Fibroblast of lung (primary cell): ENCODE results near the gene DNAJB12. TPM values are rescaled to one million over a fixed set of nuclear protein-coding genes. Genes with fewer than 3 reads are reported as not detected.
A peak's percentile ranks its signal among the peaks of the same experiment; 100 is the strongest.
"Not testable (repeated sequence)": the region's sequence is repeated elsewhere in the genome, so short reads cannot be mapped to it uniquely, and the experiment has no call there.

ENCODE experiments used
- DNase-seq, 2 donors: peaks; one replicate each; pipeline versions ENCODE4 v3.0.0 to v3.0.0-alpha.2; 2010; ENCODE audit warnings: low read depth in 2 of 2
- H2AFZ ChIP-seq: 2 replicates; pipeline ENCODE4 v1.5.1; 2012; ENCODE audit warnings: low read length, control low read depth, inconsistent platforms
- H3K27ac ChIP-seq: 2 replicates; pipeline ENCODE4 v1.5.1; 2011; ENCODE audit warnings: low read length, control low read depth; ENCODE audit not compliant: insufficient read depth
- H3K27me3 ChIP-seq: 2 replicates; pipeline ENCODE4 v1.5.1; 2011; ENCODE audit warnings: mild to moderate bottlenecking, low read length; ENCODE audit not compliant: control insufficient read depth, insufficient read depth
- H3K36me3 ChIP-seq: 2 replicates; pipeline ENCODE4 v1.5.1; 2011; ENCODE audit warnings: low read length; ENCODE audit not compliant: control insufficient read depth, insufficient read depth
- H3K4me1 ChIP-seq: 2 replicates; pipeline ENCODE4 v1.5.1; 2011; ENCODE audit warnings: low read length; ENCODE audit not compliant: control insufficient read depth, insufficient read depth; ENCODE audit errors: extremely low read depth
- H3K4me2 ChIP-seq: 2 replicates; pipeline ENCODE4 v1.5.1; 2011; ENCODE audit warnings: low read length, control low read depth; ENCODE audit not compliant: insufficient read depth; ENCODE audit errors: extremely low read depth
- H3K4me3 ChIP-seq, 4 experiments: fragments of 200-600 bp in 1 of 4; sonication (generic) in 1 of 4; replicated peaks in 1 of 4; 2 replicates each; pipeline ENCODE4 v1.5.1; 2011 to 2016; ENCODE audit warnings: low read length in 4 of 4, low read depth in 3 of 4, mild to moderate bottlenecking in 3 of 4, control low read depth in 2 of 4, inconsistent platforms in 1 of 4, mixed read lengths in 1 of 4; ENCODE audit not compliant: insufficient read depth in 1 of 4; ENCODE audit errors: control extremely low read depth in 1 of 4
- H3K79me2 ChIP-seq: 2 replicates; pipeline ENCODE4 v1.5.1; 2012; ENCODE audit warnings: mild to moderate bottlenecking, low read length, inconsistent platforms; ENCODE audit not compliant: control insufficient read depth, insufficient read depth
- H3K9ac ChIP-seq: 2 replicates; pipeline ENCODE4 v1.5.1; 2011; ENCODE audit warnings: mild to moderate bottlenecking, low read length, control low read depth; ENCODE audit not compliant: insufficient read depth
- H3K9me3 ChIP-seq: 2 replicates; pipeline ENCODE4 v1.5.1; 2012; ENCODE audit warnings: low read depth, low read length; ENCODE audit not compliant: control insufficient read depth, insufficient read depth
- H4K20me1 ChIP-seq: 2 replicates; pipeline ENCODE4 v1.5.1; 2011; ENCODE audit warnings: low read length; ENCODE audit not compliant: control insufficient read depth, insufficient read depth; ENCODE audit errors: extremely low read depth
- CTCF ChIP-seq, 2 donors: IDR thresholded peaks in 1 of 2; conservative IDR thresholded peaks in 1 of 2; 1 replicate in 1 of 2; 2 replicates in 1 of 2; pipeline ENCODE4 v1.5.1; 2011 to 2012; ENCODE audit warnings: low read length in 2 of 2, control low read depth in 1 of 2, inconsistent platforms in 1 of 2, low read depth in 1 of 2, mild to moderate bottlenecking in 1 of 2
- EZH2 ChIP-seq: IDR thresholded peaks from 2 replicates; pipeline ENCODE4 v1.5.1; 2012; ENCODE audit warnings: low read length, control low read depth, mild to moderate bottlenecking; ENCODE audit errors: missing control alignments
- polyA plus RNA-seq, 2 donors: library from polyadenylated mRNA; depleted of rRNA in 1 of 2; stranded (reverse) in 1 of 2; unstranded in 1 of 2; fragments of >200 nt; gene quantifications; 2 replicates each; pipeline ENCODE4 v1.2.1, GENCODE V29; 2011 to 2012; ENCODE audit warnings: missing spikeins in 1 of 2
- total RNA-seq: library from RNA; depleted of rRNA; stranded (reverse); fragments of >200 nt; gene quantifications from 2 replicates; pipeline ENCODE4 v1.2.1, GENCODE V29; 2014

DNAJB12 gene
- total and polyA plus RNA-seq, 2 donors (not counting 1 experiment from before 2014, with no cell fraction given), result 17.2 to 26.3 TPM

- H3K79me2 ChIP-seq, result no peaks in the 10 kb centered on the region
- no peak overlapping the region for H3K4me2 ChIP-seq
- H3K36me3 ChIP-seq, result no peaks in the 10 kb centered on the region
- H2AFZ ChIP-seq, result no peak overlapping the region
- DNase-seq, result no peak
- TF ChIP-seq CTCF (conservative IDR thresholded peaks at IDR 0.05 in 1 of 2, IDR thresholded peaks at IDR 0.05 in 1 of 2; ENCODE audit: low read depth in 1 of 2, low read length in 2 of 2) (no peak), EZH2 (no peak)
- no peak overlapping the region for H3K9ac ChIP-seq
- H3K4me3 ChIP-seq, result no peak overlapping the region
- H4K20me1 ChIP-seq, result no peaks in the 10 kb centered on the region
- H3K27me3 ChIP-seq, result no peaks in the 10 kb centered on the region
- no peaks in the 10 kb centered on the region for H3K4me1 ChIP-seq
- H3K27ac ChIP-seq, result no peak overlapping the region
- no peaks in the 10 kb centered on the region for H3K9me3 ChIP-seq
Measured at GRCh38 chr10:72388062-72388461, 33.3 kb upstream of the DNAJB12 start.

- H2AFZ ChIP-seq, result no peak overlapping the region
- no peak overlapping the region for H3K9ac ChIP-seq
- H3K27me3 ChIP-seq, result no peaks in the 10 kb centered on the region
- no peaks in the 10 kb centered on the region for H4K20me1 ChIP-seq
- no peak overlapping the region for H3K4me2 ChIP-seq
- no peaks in the 10 kb centered on the region for H3K4me1 ChIP-seq
- H3K79me2 ChIP-seq, result no peaks in the 10 kb centered on the region
- H3K36me3 ChIP-seq, result no peaks in the 10 kb centered on the region
- peak in 1 of 2 donors; percentile 50 for DNase-seq
- no peaks in the 10 kb centered on the region for H3K9me3 ChIP-seq
- no peak overlapping the region for H3K4me3 ChIP-seq
- TF ChIP-seq CTCF (conservative IDR thresholded peaks at IDR 0.05 in 1 of 2, IDR thresholded peaks at IDR 0.05 in 1 of 2; ENCODE audit: low read depth in 1 of 2, low read length in 2 of 2) (no peak), EZH2 (no peak)
- H3K27ac ChIP-seq, result no peak overlapping the region
Measured at GRCh38 chr10:72386916-72387586, 32.3 kb upstream of the DNAJB12 start.

GRCh38 chr10:72385724-72386123, 31.0 kb upstream of the DNAJB12 start:
- H3K9me3 ChIP-seq, result no peaks in the 10 kb centered on the region
- no peaks in the 10 kb centered on the region for H3K79me2 ChIP-seq
- no peak overlapping the region for H2AFZ ChIP-seq
- no peak overlapping the region for H3K4me2 ChIP-seq
- H3K27me3 ChIP-seq, result no peaks in the 10 kb centered on the region
- H3K27ac ChIP-seq, result no peak overlapping the region
- H3K4me3 ChIP-seq, result no peak overlapping the region
- no peak for TF ChIP-seq CTCF (conservative IDR thresholded peaks at IDR 0.05 in 1 of 2, IDR thresholded peaks at IDR 0.05 in 1 of 2; ENCODE audit: low read depth in 1 of 2, low read length in 2 of 2)
- no peak for TF ChIP-seq EZH2
- H4K20me1 ChIP-seq, result no peaks in the 10 kb centered on the region
- DNase-seq, result no peak
- no peaks in the 10 kb centered on the region for H3K36me3 ChIP-seq
- H3K9ac ChIP-seq, result no peak overlapping the region
- H3K4me1 ChIP-seq, result no peaks in the 10 kb centered on the region

GRCh38 chr10:72384982-72385381, 30.3 kb upstream of the DNAJB12 start:
- H3K9ac ChIP-seq, H3K79me2 ChIP-seq, H3K4me3 ChIP-seq, H2AFZ ChIP-seq, H3K27me3 ChIP-seq, H4K20me1 ChIP-seq, H3K4me1 ChIP-seq, H3K27ac ChIP-seq, H3K4me2 ChIP-seq, DNase-seq, H3K9me3 ChIP-seq, H3K36me3 ChIP-seq: not testable (repeated sequence)
